Measurements from ENCODE around the gene NCS1.

Gene NCS1

DNA sequence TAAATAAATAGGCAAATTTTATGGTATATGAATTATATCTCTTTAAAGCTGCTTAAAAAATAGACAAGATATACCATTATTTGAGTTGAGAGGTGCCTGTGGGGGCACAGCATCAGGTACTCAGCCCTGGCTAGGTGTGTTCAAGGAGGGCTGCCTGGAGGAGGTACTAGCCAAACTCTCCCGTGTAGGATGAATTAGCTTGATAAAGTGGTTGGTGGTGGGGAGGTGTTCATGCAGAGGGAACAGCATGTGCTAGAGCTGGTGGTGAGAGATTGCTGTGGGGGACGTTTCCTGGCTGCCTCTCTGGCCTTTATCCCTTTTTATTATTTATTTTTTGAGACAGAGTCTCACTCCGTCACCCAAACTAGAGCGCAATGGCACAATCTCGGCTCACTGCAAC lies 23.2 kb upstream of the NCS1 start:
- DNase-seq: no peak

DNA sequence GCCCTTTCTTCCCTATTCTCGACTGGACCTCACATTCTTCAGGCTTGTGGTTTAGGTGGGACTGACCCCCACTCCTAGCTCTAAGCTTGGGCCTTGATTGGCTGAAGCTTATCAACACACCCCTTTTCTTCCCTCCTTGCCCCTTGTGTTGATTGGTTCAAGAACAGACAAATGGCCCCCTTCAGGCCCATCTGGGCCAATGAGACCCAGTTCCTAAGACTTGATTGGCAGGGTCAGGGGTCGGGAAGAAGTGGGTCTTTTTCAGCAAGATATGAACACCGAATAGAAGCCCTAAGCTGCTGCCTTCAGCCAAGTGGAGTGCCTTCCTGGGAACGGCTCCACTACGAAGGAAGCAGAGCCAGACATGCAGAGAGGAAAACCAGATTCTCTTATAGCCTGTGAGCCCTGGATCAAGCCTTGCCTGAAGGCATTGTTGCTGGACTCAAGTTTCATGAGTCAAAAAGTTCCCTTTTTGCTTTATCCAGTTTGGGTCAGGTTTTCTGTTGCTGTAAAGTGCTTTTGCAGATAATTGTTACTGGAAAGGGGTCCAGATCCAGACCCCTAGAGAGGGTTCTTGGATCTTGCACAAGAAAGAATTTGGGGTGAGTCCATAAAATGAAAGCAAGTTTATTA lies 22.4 kb upstream of the NCS1 start:
- no peak for DNase-seq

GRCh38 chr9:130150779-130151382 lies 21.3 kb upstream of the NCS1 start:
- DNase-seq: no peak

- no peak for DNase-seq
Observed at GRCh38 chr9:130154816-130155215, 17.4 kb upstream of the NCS1 start.

DNA sequence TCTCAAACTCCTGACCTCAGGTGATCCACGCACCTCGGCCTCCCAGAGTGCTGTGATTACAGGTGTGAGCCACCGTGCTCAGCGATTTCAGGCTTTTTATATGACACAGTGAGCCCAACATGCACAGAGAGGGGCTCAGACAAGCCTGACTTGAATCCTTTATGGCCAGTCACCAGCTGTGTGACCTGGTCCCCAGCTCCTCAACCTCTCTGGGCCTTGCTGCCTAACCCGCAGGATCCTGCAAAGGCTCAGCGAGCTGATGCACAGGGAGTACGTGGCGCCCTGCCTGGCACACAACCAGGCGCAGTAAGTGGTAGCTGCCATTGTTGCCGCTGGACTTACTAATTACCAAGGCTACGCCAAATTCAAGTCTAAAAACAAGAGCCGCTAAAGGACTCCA lies 16.6 kb upstream of the NCS1 start:
- no peak for DNase-seq

- DNase-seq: no peak
Observed at GRCh38 chr9:130156672-130157071, 15.5 kb upstream of the NCS1 start.

DNA sequence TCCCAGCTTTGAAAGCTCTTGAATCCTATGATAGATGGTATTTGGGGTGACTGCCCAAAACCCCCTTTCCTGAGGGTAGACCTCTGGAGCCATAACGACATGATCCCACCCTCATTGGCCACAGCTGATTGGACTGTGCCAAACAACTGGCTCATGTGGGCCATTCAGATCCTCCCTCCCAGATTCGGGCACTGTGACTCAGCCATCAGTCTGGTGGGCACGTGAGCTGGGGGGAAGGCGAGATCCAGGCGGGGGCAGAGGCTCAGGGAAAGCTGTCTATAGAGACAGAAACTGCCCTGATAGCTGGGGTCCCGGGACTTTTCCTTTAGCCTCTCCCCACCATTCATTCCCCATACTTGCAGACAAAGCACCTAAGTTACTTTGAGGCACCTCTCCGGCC lies 15.1 kb upstream of the NCS1 start:
- DNase-seq: no peak

DNA sequence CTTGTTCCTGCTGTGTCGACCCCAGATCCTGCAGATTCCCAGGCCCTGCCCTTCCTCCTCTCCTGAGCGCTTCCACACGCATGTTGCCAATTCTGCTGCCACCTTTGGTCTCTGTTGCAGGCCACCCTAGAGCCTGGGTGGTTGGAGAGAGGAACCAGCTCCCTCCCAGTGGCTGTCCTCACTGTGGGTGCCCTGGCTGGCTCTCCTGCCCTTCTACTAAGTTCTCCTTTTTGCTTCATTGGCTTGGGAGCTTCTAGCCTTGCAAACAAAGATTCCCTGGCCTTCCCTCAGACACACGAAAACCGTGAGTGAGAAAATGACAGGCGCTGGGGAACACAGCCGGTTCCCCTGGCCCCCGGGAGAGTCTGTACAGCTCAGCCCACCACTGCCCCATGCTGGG lies 14.2 kb upstream of the NCS1 start:
- DNase-seq: no peak

DNA sequence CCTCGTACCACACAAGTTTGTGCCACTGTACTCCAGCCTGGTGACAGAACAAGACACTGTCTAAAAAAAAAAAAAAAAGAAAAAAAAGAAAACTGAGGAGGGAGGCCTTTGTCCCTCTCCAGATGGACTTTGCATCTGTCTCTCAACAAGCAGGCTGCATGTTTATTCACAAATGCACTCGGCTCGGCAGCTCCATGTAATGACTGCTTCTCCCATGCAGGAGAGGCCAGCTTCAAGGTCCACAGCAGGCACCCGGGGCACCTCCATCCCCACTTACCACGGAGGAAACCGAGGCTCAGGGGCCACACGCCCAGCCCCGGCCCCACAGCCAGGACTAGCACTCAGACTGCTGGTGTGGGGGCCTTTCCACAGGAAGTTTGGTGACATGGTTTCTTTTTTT lies 13.1 kb upstream of the NCS1 start:
- no peak for DNase-seq

DNA sequence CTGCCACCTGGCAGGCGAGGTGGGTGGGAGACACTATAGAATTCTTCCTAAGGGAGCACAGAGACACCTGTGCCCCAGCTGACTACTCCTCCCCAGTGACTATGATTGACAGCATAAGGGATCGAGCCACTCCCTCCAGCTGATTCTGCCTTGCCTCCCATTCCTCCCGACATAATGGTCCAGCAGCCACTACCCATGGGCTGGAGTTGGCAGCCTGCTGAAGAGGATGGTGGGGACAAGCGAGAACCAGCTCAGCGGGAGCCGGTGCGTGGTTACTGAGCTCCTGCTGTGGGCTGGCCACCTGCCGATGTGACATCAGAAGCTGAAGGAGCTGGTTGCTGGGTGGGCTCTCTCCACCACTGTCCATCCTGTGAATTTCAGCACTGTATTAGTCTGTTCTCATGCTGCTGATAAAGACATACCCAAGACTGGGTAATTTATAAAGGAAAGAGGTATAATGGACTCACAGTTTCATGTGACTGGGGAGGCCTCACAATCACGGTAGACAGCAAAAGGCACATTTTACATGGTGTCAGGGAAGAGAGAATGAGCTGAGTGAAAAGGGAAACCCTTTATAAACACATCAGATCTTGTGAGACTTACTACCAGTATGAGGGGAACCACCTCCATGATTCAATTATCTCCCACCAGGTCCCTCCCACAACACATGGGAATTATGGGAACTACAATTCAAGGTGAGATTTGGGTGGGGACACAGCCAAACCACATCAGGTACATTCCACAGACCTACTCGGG lies 12.1 kb upstream of the NCS1 start:
- DNase-seq: no peak

GRCh38 chr9:130160862-130161470 lies 11.2 kb upstream of the NCS1 start:
- no peak for DNase-seq

DNA sequence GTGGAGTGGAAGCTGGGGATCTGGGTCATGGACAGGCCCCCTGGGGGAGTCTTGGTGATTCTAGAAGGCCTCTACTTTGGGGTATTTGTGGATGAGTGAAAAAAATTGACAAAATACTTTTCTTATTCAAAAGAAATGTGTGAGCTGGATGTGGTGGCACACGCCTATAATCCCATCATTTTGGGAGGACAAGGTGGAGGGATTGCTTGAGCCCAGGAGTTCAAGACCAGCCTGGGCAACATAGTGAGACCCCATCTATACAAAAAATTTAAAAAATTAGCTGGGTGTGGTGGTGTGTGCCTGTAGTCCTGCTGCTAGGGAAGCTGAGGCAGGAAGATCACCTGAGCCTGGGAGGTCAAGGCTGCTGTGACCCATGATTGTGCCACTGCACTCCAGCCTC lies 6.6 kb upstream of the NCS1 start:
- no peak for DNase-seq

DNA sequence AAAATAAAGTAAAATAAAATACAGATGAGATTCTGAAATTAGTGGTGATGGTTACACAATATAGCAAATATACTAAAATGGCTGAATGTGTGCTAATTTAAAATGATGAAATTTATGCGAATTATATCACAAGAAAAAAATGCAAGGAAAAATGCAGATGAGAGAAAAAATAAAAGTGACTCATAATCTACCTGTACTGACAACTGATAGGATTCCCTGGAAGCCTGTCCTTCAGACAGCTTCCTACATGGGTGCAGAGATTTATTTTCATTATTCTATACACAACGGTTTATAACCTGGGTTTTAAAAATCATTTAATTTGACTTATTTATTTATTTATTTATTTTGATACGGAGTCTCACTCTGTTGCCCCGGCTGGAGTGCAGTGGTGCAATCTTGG lies 5.8 kb upstream of the NCS1 start:
- no peak for DNase-seq

GRCh38 chr9:130167927-130168326 lies 4.3 kb upstream of the NCS1 start:
- no peak for DNase-seq

DNA sequence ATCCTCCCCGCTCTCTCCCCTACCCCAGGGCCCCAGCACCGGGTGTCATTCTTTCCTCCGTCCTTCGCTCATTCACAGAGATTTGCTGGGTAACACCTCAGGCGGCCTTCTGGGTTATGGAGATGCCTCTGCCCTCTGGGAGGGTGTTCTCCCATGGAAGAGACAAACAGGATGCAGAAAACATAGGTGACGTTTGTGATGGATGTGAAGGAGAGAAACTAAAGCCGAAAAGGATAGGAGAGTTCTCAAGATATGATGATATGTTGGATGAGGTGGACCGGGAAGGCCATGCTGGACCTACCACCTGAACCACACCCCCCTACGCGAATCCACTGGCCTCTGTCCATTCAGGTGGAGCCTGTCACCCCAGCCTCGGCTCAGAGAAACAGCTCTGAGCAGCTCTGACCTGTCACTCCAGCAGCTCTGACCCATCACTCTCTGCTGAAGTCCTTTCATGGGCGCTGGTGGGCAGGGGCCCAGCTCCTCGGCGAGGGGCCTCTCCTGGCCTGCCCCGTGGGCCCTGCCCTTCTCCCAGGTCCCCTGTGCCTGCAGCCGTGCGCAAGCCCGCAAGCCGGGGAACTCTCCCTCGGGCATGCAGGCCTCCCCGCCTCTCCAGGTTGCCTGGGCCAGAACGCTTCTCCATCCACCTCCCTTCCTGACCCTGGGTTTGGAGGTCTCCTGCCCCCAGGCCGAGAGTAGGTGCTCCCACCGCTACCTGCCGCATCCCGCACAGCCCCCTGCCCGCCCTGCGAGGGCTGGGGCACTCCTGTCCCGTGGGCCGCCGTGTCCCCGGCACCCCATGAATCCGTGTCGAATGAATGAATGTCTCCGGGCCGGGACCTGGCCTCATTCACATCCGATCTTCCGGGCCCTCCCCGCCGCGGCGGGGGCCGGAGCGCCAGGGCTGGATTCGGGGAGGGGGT lies 717 bp upstream of the NCS1 start:
- no peak for DNase-seq

DNA sequence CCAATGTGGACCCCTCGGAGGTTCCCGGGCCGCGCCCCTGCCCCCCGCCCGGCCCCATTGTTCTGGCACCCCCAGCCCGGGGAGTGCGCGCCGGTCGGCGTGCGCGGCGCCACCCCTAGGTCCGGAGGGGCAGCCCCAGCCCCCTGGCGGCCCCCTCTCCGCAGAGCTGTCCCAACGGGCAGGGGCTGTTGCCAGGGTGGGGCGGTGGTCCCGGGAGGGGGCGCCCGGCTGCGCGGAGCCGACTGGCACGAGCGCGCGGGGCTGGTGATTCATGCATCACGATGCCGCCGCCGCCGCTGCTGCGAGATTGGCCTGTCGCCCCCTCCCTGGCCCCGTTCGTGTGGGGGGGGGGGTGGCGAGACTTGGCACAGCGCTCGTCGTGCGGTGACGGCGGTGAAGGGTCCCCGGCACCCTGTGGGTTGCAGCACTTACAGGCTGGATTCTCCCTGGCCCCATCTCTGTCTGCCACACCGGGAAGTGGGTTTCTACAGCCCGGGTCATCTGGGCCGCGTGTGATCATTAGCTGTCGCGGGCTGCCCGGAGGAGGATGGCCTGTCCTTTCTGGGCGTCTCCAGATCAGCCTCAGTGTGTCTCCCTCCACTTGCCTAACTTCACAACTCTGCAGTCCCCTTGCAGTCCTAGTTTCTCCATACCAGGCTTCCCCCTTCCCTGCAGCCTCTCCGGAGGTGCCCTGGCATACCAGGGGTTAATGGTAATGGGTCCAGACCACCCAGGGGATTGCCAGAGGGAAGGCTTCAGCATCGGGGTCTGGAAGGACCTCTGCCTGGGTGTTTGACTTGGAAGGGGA lies 858 bp downstream of the NCS1 start:
- DNase-seq: peak; percentile 45

DNA sequence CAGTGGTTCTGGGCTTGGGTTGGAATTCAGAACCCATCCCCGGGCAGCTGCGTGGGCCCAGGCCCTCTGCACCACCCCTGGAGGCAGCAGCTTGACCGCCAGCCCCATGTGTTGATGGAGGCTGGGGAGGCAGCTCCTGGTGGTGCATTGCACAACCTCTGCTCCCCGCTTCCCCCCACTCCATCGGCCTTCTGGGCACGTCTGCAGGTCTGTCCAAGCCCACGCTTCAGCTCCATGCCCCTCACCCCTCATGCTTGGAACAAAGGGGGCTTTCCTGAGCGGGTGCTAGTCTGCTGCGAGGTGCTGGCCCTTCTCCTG lies 1.4 kb downstream of the NCS1 start:
- DNase-seq: no peak

DNA sequence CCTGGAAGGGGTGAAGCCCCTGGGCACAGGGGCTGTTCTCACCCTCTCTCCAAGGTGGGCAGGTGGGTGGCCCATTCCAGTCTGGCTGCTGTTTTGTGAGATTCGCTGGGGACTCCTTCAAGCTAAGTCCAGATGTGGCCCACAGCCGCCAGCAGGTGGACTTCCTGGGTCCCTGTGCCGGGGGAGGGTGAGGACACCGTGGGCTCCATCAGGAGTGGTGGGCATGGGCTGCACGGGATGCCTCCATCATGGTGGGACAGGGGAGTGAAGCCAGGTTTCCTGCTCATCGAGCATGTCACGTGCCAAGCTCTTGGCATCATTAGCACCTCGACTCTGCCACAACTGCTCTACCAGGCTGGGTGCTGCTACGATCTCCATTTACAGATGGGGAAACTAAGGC lies 1.8 kb downstream of the NCS1 start:
- no peak for DNase-seq

GRCh38 chr9:130174920-130175321 lies 2.7 kb downstream of the NCS1 start:
- DNase-seq: no peak

DNA sequence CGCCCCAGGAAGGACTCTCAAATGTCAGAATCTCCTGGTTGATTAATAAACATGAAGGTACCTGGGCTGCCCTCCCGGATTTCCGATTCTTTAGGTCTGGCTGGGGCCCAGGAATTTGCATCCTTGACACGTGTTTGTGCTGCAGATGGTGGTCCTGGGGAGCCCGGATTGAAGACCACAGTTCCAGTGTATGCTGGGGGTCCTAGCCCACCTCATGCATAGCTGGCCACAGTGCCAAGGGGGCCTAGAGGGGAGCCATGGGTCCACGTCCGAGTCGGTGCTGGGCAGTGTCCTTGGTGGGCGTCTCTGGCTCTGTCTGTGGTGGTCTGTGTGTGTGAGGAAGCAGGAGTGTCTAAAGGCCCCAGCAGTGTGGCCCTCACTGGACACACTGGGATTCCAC lies 3.2 kb downstream of the NCS1 start:
- no peak for DNase-seq

DNA sequence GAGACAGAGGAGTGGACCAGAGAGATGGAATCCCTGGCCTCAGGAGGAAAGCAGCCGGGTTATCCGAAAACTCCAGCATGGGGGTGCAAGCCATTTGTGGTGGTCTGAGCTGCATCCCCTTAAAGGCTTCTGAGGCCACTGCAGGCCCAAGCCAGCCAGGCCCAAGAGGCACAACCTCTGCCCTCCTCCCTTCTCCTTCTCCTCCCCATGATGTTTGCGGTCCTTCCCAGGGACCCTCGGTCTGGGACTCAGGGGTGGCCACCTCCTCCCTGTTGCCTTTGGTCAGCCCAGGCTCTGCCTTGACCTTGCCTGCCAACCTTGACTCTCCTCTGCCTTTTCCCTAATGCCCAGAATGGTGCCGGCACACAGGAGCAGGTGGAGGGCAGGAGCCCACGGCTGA lies 4.6 kb downstream of the NCS1 start:
- DNase-seq: no peak
